Hippocampal formation (tissue), 2 donors: ENCODE results near the gene RPL13A.
A peak's percentile ranks its signal among the peaks of the same experiment; 100 is the strongest.

Source experiments
- DNase-seq, 2 donors: peaks; one replicate each; lab custom pipeline; 2025; lab: John Stamatoyannopoulos, UW

The RPL13A gene

GRCh38 chr19:49481020-49481683 lies 6.3 kb upstream of the RPL13A start:
- DNase-seq: no peak

- DNase-seq: no peak
Observed at GRCh38 chr19:49486232-49486631, 1.2 kb upstream of the RPL13A start.

DNA sequence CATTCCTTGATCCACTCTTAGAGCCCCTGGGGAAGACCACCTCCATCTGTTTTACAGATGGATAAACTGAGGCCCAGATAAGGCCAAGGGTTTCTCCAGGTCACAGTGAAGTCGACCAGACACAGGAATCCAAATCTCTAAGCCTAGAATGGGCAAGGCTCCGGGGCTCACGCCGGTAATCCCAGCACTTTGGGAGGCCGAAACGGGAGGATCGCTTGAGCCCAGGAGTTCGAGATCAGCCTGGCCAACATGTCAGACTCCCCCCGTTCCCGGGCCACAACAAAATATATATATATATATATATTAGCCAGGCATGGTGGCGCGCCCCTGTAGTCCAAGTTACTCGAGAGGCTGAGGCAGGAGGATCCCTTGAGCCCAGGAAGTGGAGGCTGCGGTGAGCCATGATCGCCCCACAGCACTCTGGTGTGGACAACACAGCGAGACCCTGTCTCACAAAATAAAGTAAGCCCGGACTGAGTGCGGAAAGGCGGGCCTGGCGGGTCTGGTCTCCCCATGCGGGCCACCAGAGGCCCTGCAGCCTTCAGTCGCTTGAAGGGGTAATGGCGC lies 615 bp upstream of the RPL13A start:
- DNase-seq: no peak

- no peak for DNase-seq
Observed at GRCh38 chr19:49488046-49488862, 846 bp downstream of the RPL13A start.

GRCh38 chr19:49488863-49489537 lies 1.6 kb downstream of the RPL13A start:
- DNase-seq: no peak

GRCh38 chr19:49489601-49490167 lies 2.3 kb downstream of the RPL13A start:
- no peak for DNase-seq

DNA sequence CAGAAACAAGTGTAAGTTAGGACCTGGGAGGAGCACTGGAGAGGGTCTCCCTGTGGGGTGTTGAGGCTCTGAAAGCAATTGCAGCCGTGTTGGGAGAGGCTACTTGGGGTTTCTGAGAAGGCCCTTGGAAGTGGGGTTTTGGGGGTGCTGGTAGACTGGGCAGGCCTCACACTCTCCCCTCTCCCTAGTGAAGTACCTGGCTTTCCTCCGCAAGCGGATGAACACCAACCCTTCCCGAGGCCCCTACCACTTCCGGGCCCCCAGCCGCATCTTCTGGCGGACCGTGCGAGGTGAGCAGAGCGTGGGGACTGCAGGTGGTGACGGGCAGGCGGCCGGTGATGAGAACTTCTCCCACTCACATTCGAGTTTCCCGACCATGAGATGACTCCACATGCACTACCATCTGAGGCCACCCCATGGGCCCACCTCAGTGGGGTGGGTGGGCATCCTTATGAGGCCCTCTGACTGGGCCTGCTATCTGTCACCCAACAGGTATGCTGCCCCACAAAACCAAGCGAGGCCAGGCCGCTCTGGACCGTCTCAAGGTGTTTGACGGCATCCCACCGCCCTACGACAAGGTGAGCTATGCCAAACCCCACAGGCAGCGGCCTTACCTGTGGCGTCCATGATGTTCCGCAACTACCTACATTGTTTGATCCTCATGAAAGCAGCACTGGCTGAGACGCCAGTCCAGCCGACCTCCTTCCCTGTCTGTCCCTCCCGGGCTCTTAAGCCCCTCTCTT lies 3.0 kb downstream of the RPL13A start:
- DNase-seq: no peak

GRCh38 chr19:49491030-49491803 lies 3.8 kb downstream of the RPL13A start:
- DNase-seq: no peak

DNA sequence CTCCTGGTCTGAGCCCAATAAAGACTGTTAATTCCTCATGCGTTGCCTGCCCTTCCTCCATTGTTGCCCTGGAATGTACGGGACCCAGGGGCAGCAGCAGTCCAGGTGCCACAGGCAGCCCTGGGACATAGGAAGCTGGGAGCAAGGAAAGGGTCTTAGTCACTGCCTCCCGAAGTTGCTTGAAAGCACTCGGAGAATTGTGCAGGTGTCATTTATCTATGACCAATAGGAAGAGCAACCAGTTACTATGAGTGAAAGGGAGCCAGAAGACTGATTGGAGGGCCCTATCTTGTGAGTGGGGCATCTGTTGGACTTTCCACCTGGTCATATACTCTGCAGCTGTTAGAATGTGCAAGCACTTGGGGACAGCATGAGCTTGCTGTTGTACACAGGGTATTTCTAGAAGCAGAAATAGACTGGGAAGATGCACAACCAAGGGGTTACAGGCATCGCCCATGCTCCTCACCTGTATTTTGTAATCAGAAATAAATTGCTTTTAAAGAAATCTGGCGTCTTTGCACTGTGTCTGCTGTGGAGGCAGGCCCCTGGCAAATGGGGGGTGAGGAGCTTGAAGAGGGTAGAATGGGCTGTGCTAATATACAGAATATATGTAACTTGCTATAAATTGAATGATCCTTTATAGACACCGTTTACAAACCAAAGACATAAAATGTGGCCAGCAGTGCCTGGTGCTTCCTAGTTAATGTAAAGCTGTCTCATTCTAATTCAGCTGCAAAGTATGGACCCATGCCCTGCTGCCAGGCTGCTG lies 4.6 kb downstream of the RPL13A start:
- DNase-seq: no peak

GRCh38 chr19:49492573-49493405 lies 5.4 kb downstream of the RPL13A start:
- DNase-seq: no peak

DNA sequence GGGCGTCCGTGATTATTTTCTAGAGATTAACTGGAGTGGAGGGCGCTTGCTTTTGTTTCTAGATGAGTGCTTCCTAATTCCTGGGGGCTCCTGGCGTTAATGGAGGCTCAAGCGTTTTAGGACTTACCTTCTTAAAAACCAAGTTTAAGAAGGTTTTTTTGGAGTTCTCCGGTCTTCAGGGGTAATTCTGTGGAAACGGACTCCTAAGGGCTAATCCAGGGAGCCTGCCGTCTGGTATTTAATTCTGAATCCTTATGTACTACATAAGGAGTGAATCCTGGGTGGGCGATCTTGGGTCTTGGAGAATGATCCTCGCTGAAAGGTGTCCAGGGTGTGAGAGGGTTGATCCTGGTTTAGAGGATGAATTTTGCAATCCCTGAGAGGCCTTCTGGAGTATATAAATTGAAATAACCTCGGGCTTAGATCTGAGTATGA lies 9.2 kb downstream of the RPL13A start:
- DNase-seq: no peak

GRCh38 chr19:49497047-49497788 lies 9.8 kb downstream of the RPL13A start:
- no peak for DNase-seq

- no peak for DNase-seq
Observed at GRCh38 chr19:49497789-49498103, 10.3 kb downstream of the RPL13A start.

DNA sequence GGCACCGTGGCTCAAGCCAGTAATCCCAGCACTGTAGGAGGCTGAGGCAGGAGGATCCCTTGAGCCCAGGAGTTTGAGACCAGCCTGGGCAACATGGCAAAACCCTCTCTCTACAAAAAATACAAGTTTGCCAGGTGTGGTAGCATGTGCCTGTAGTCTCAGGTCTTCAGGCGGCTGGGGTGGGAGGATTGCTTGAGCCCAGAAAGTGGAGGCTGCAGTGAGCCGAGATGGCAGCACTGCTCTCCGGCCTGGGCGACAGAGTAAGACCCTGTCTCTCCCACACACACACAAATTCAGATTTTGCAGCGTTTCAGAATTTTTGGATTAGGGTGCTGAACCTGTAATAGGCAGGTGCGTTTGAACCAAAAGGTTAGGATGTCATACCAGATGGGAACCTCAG lies 11.1 kb downstream of the RPL13A start:
- no peak for DNase-seq

DNA sequence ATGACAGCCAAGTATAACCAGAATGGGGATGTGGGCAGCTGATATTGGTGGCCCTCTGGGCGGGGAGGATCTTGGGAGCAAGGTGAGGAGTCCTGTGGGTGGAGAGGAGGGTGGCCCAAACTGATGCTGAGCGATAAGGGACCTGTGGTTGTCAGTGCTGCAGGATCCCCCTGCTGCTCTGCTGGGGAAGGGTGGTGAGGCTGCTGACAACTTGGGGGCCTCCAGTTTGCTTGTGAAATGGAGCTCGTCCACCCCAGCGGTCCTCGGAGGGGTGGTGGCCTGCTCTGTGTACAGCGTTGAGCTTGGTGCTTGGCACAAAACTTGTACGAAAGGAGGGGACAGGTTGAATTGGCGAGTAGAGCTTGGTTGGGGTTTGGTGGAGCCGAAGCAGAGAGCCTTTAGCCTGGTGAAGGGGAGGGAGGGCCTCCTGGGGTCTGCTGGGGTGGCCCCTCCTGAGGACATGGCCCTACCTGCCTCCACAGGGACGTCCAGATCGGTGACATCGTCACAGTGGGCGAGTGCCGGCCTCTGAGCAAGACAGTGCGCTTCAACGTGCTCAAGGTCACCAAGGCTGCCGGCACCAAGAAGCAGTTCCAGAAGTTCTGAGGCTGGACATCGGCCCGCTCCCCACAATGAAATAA lies 11.7 kb downstream of the RPL13A start:
- no peak for DNase-seq

- DNase-seq: peak in 1 of 2 donors; percentile 14
Observed at GRCh38 chr19:49502866-49503581, 15.6 kb downstream of the RPL13A start.

DNA sequence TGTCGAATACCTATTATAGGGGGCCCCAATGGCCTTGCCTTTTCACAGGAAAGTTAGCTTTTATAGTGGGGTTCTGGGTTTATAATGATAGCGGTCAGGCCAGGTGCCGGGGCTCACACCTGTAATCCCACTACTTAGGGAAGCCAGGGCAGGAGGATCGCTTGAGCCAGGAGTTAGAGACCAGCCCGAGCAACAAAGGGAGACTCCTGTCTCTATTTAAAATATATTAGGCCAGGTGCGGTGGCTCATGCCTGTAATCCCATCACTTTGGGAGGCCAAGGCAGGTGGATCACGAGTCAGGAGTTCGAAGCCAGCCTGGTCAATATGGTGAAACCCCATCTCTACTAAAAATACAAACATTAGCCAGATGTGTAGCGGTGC lies 16.2 kb downstream of the RPL13A start:
- no peak for DNase-seq
